ENCODE results near the gene CIRBP.
"Not testable (repeated sequence)": the region's sequence is repeated elsewhere in the genome, so short reads cannot be mapped to it uniquely, and the experiment has no call there.

The CIRBP gene

GRCh38 chr19:1312767-1313694 lies 43.9 kb downstream of the CIRBP start:
- no peak for DNase-seq (ENCODE audit: low spot score)

- DNase-seq (ENCODE audit: low spot score) = no peak
These were observed 44.8 kb downstream of the CIRBP start for GRCh38 chr19:1313695-1314613.

- peak; percentile 71 for DNase-seq (ENCODE audit: low spot score)
These were observed 46.5 kb downstream of the CIRBP start for GRCh38 chr19:1315470-1316166.

- DNase-seq (ENCODE audit: low spot score) = no peak
These were observed 47.3 kb downstream of the CIRBP start for GRCh38 chr19:1316466-1316865.

- DNase-seq (ENCODE audit: low spot score) = no peak
These were observed 48.3 kb downstream of the CIRBP start for GRCh38 chr19:1317274-1318003.

- DNase-seq (ENCODE audit: low spot score) = no peak
These were observed 49.7 kb downstream of the CIRBP start for GRCh38 chr19:1318678-1319471.

GRCh38 chr19:1320282-1320650 lies 51.1 kb downstream of the CIRBP start:
- DNase-seq (ENCODE audit: low spot score) = not testable (repeated sequence)

- no peak for DNase-seq (ENCODE audit: low spot score)
These were observed 52.4 kb downstream of the CIRBP start for GRCh38 chr19:1321539-1321938.

- DNase-seq (ENCODE audit: low spot score) = no peak
These were observed 53.3 kb downstream of the CIRBP start for GRCh38 chr19:1322198-1322981.

- no peak for DNase-seq (ENCODE audit: low spot score)
These were observed 55.2 kb downstream of the CIRBP start for GRCh38 chr19:1324249-1324805.
